Measurements from ENCODE around the gene RAB22A. TPM values are rescaled to one million over a fixed set of nuclear protein-coding genes. Genes with fewer than 3 reads are reported as not detected.

RAB22A gene
- total RNA-seq, 1 donor from 2014 or later = 21.2 TPM

- DNase-seq (ENCODE audit: low spot score in 2 of 2, unreplicated experiment in 2 of 2) = no peak
- Mint-ChIP-seq H3K27ac (no peak overlapping the region), H3K4me3 (no peak overlapping the region), H3K27me3 (ENCODE audit: low read depth) (no peaks in the 10 kb centered on the region), H3K9me3 (no peaks in the 10 kb centered on the region), H3K4me1 (peaks cover 23% of the 10 kb centered on the region), H3K36me3 (peaks cover 17% of the 10 kb centered on the region)
- TF ChIP-seq, protein P1, sequence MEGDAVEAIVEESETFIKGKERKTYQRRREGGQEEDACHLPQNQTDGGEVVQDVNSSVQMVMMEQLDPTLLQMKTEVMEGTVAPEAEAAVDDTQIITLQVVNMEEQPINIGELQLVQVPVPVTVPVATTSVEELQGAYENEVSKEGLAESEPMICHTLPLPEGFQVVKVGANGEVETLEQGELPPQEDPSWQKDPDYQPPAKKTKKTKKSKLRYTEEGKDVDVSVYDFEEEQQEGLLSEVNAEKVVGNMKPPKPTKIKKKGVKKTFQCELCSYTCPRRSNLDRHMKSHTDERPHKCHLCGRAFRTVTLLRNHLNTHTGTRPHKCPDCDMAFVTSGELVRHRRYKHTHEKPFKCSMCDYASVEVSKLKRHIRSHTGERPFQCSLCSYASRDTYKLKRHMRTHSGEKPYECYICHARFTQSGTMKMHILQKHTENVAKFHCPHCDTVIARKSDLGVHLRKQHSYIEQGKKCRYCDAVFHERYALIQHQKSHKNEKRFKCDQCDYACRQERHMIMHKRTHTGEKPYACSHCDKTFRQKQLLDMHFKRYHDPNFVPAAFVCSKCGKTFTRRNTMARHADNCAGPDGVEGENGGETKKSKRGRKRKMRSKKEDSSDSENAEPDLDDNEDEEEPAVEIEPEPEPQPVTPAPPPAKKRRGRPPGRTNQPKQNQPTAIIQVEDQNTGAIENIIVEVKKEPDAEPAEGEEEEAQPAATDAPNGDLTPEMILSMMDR (IDR thresholded peaks at IDR 0.05; ENCODE audit: unreplicated experiment) = no peak
These were observed 86.1 kb downstream of the RAB22A start for GRCh38 chr20:58395604-58396003.

DNA sequence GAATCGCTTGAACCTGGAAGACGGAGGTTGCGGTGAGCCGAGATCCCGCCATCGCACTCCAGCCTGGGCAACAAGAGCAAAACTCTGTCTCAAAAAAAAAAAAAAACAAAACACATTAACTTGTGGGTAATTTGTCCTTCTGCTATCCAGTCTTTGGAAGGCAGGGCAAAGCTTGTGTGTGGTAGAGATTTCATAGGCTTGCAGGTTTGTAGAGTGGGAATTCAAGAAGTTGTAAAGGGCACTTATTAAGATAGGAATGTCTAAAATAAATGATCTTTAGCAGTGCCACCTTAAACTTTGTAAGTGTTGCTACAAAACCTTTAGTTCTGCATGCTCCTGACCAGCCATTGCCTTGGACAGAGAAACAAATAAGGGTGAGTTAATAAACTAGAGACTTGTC, 87.9 kb downstream of the RAB22A start:
- Mint-ChIP-seq H3K27me3 (ENCODE audit: low read depth) (no peaks in the 10 kb centered on the region), H3K4me3 (no peak overlapping the region), H3K36me3 (peaks cover 8% of the 10 kb centered on the region), H3K27ac (no peak overlapping the region), H3K4me1 (peaks cover 12% of the 10 kb centered on the region), H3K9me3 (no peaks in the 10 kb centered on the region)
- TF ChIP-seq, protein P1 (IDR thresholded peaks at IDR 0.05; ENCODE audit: unreplicated experiment) = no peak
- DNase-seq (ENCODE audit: low spot score in 2 of 2, unreplicated experiment in 2 of 2) = no peak

- Mint-ChIP-seq H3K4me3 (no peak overlapping the region), H3K27ac (no peak overlapping the region), H3K27me3 (ENCODE audit: low read depth) (no peaks in the 10 kb centered on the region), H3K4me1 (peaks cover 12% of the 10 kb centered on the region), H3K36me3 (peaks cover 7% of the 10 kb centered on the region), H3K9me3 (no peaks in the 10 kb centered on the region)
- TF ChIP-seq, protein P1 (IDR thresholded peaks at IDR 0.05; ENCODE audit: unreplicated experiment) = no peak
- DNase-seq (ENCODE audit: low spot score in 2 of 2, unreplicated experiment in 2 of 2) = no peak
These were observed 88.7 kb downstream of the RAB22A start for GRCh38 chr20:58398254-58398653.

DNA sequence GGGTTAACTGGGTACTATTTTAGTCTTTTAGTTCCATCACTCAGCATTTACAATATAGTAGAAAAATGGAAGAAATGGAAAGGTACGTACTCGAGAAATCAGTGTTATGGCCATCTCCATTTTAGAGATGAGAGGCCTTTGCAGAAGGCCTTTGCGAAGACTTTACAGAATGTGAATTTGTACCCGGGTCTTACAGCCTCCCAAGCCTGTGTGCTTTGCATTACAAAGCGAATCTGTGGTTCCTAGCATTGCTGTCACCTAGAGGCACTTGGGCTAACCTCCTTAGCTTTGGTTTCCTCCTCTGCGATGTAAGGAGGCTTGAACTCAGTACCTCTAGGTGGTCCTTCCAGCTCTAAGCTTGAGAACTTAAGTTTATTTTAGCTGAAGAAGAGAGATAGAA, 90.4 kb downstream of the RAB22A start:
- DNase-seq (ENCODE audit: low spot score in 2 of 2, unreplicated experiment in 2 of 2) = no peak
- Mint-ChIP-seq H3K27me3 (ENCODE audit: low read depth) (no peaks in the 10 kb centered on the region), H3K4me1 (peaks cover 6% of the 10 kb centered on the region), H3K27ac (no peak overlapping the region), H3K4me3 (no peak overlapping the region), H3K9me3 (no peaks in the 10 kb centered on the region), H3K36me3 (peaks cover 7% of the 10 kb centered on the region)
- TF ChIP-seq, protein P1 (IDR thresholded peaks at IDR 0.05; ENCODE audit: unreplicated experiment) = no peak

GRCh38 chr20:58401162-58401561, 91.6 kb downstream of the RAB22A start:
- no peak for DNase-seq (ENCODE audit: low spot score in 2 of 2, unreplicated experiment in 2 of 2)
- TF ChIP-seq, protein P1 (IDR thresholded peaks at IDR 0.05; ENCODE audit: unreplicated experiment) = no peak
- Mint-ChIP-seq H3K9me3 (no peaks in the 10 kb centered on the region), H3K27me3 (ENCODE audit: low read depth) (no peaks in the 10 kb centered on the region), H3K36me3 (peaks cover 7% of the 10 kb centered on the region), H3K27ac (no peak overlapping the region), H3K4me1 (peaks cover 6% of the 10 kb centered on the region), H3K4me3 (no peak overlapping the region)

DNA sequence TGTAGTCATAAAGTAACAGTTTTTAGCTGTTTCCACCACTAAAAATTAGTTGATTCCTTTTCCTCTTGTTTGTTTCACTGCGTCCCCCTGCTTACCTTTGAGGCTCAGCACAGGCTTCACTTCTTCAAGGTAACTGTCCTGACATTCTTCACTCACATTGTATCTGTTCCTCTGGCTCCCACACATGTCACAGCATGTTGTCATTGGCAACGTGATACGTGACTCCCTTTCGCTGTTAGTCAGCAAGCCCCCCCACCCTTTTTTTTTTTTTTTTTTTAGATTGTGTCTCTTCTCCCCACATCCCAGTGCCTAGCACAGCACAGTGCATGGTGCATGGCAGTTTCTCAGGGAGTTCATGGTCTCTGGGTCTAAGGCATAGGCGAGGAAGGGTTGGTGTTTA, 92.8 kb downstream of the RAB22A start:
- TF ChIP-seq, protein P1 (IDR thresholded peaks at IDR 0.05; ENCODE audit: unreplicated experiment) = no peak
- Mint-ChIP-seq H3K4me3 (no peak overlapping the region), H3K4me1 (peaks cover 12% of the 10 kb centered on the region), H3K27ac (no peak overlapping the region), H3K9me3 (no peaks in the 10 kb centered on the region), H3K36me3 (peaks cover 7% of the 10 kb centered on the region), H3K27me3 (ENCODE audit: low read depth) (no peaks in the 10 kb centered on the region)
- DNase-seq (ENCODE audit: low spot score in 2 of 2, unreplicated experiment in 2 of 2) = no peak
